Neural cell (in vitro differentiated cells): Measurements from ENCODE around the gene MRPS31. TPM values are rescaled to one million over a fixed set of nuclear protein-coding genes. Genes with fewer than 3 reads are reported as not detected.

Experiments
- H2AFZ ChIP-seq: fragments of 200-600, 300-800 bp; sonication (generic), shearing (Covaris generic); 2 replicates; pipeline ENCODE4 v1.6.0; 2014; ENCODE audit warnings: low read depth, mild to moderate bottlenecking, antibody characterized with exemption, low read length, moderate library complexity
- H3F3A ChIP-seq: fragments of 200-600 bp; shearing (Covaris generic); 2 replicates; pipeline ENCODE4 v1.6.1; 2016; ENCODE audit warnings: mild to moderate bottlenecking, moderate library complexity, mixed read lengths, antibody characterized with exemption, low read length; ENCODE audit not compliant: insufficient read depth, poor library complexity, severe bottlenecking
- H3K27ac ChIP-seq: fragments of 200-600, 300-800 bp; sonication (generic), shearing (Covaris generic); 2 replicates; pipeline ENCODE4 v1.5.1; 2014; ENCODE audit warnings: mild to moderate bottlenecking, low read length, moderate library complexity
- H3K27me3 ChIP-seq: fragments of 300-800, 200-600 bp; sonication (generic), shearing (Covaris generic); 2 replicates; pipeline ENCODE4 v1.6.0; 2014; ENCODE audit warnings: mild to moderate bottlenecking, low read depth, low read length, moderate library complexity; ENCODE audit not compliant: insufficient read depth
- H3K36me3 ChIP-seq: fragments of 300-800, 200-600 bp; sonication (generic), shearing (Covaris generic); 2 replicates; pipeline ENCODE4 v1.5.1; 2014; ENCODE audit warnings: mild to moderate bottlenecking, antibody characterized with exemption, low read length, moderate library complexity; ENCODE audit not compliant: insufficient read depth
- H3K4me2 ChIP-seq: fragments of 300-800, 200-600 bp; sonication (generic), shearing (Covaris generic); 2 replicates; pipeline ENCODE4 v1.6.0; 2014; ENCODE audit warnings: mild to moderate bottlenecking, low read length
- H3K4me3 ChIP-seq: fragments of 300-800, 200-600 bp; sonication (generic), shearing (Covaris generic); 2 replicates; pipeline ENCODE4 v1.5.1; 2014; ENCODE audit warnings: mild to moderate bottlenecking, low read length, moderate library complexity
- H3K79me2 ChIP-seq: fragments of 200-600 bp; shearing (Covaris generic); replicated peaks from 2 replicates; pipeline ENCODE4 v1.6.0; 2014; ENCODE audit warnings: mild to moderate bottlenecking, low read length, moderate library complexity; ENCODE audit not compliant: insufficient read depth
- H3K9ac ChIP-seq: fragments of 300-800, 200-600 bp; sonication (generic), shearing (Covaris generic); 2 replicates; pipeline ENCODE4 v1.6.1; 2016; ENCODE audit warnings: mild to moderate bottlenecking, low read length, mixed read lengths
- H3K9me2 ChIP-seq: fragments of 200-600 bp; shearing (Covaris generic); 2 replicates; pipeline ENCODE4 v1.6.1; 2016; ENCODE audit warnings: mild to moderate bottlenecking, low read length, mixed read lengths; ENCODE audit not compliant: insufficient read depth
- H3K9me3 ChIP-seq: fragments of 200-600, 300-800 bp; sonication (generic), shearing (Covaris generic); 2 replicates; pipeline ENCODE4 v1.6.1; 2016; ENCODE audit warnings: mild to moderate bottlenecking, mixed run types, low read length, moderate library complexity, mixed read lengths
- H4K20me1 ChIP-seq: fragments of 200-600 bp; shearing (Covaris generic); 2 replicates; pipeline ENCODE4 v1.6.1; 2016; ENCODE audit warnings: mild to moderate bottlenecking, mixed run types; ENCODE audit not compliant: insufficient read depth
- EP300 ChIP-seq: fragments of 450-650 bp; conservative IDR thresholded peaks from 2 replicates; pipeline ENCODE4 v1.6.1; 2014; ENCODE audit warnings: antibody characterized with exemption, mild to moderate bottlenecking, moderate library complexity; ENCODE audit not compliant: poor library complexity, severe bottlenecking
- EZH2 ChIP-seq: fragments of 200-600, 300-800 bp; shearing (Covaris generic), sonication (generic); IDR thresholded peaks from 2 replicates; pipeline ENCODE4 v1.6.1; 2014; ENCODE audit warnings: antibody characterized with exemption, low read length, borderline replicate concordance, mild to moderate bottlenecking; ENCODE audit not compliant: insufficient read depth, poor library complexity, severe bottlenecking
- MXI1 ChIP-seq: fragments of 450-650 bp; conservative IDR thresholded peaks from 2 replicates; pipeline ENCODE4 v1.6.1; 2014; ENCODE audit warnings: antibody characterized with exemption, mild to moderate bottlenecking; ENCODE audit not compliant: poor library complexity, severe bottlenecking
- POLR2AphosphoS5 ChIP-seq: IDR thresholded peaks from 2 replicates; pipeline ENCODE4 v1.6.1; 2012
- RAD21 ChIP-seq: fragments of 450-650 bp; conservative IDR thresholded peaks from 2 replicates; pipeline ENCODE4 v1.6.1; 2014; ENCODE audit warnings: antibody characterized with exemption, mild to moderate bottlenecking, moderate library complexity
- SMC3 ChIP-seq: fragments of 450-650 bp; conservative IDR thresholded peaks from 2 replicates; pipeline ENCODE4 v1.6.1; 2014; ENCODE audit warnings: antibody characterized with exemption, mild to moderate bottlenecking, moderate library complexity; ENCODE audit not compliant: poor library complexity
- TAF1 ChIP-seq: IDR thresholded peaks from 2 replicates; pipeline ENCODE4 v1.6.1; 2012; ENCODE audit warnings: low read depth
- polyA plus RNA-seq: library from polyadenylated mRNA; depleted of rRNA; stranded (reverse); fragments of >200 nt; gene quantifications from 2 replicates; pipeline ENCODE4 v1.2.3, GENCODE V29; 2014
- TF ChIP-seq, protein P1 (sequence below): fragments of 450-650 bp; IDR thresholded peaks from 2 replicates; pipeline ENCODE4 v1.5.1; 2014; ENCODE audit warnings: antibody characterized with exemption, mild to moderate bottlenecking, moderate library complexity; ENCODE audit not compliant: poor library complexity, severe bottlenecking
- TF ChIP-seq, protein P2 (sequence below): IDR thresholded peaks from 2 replicates; pipeline ENCODE4 v1.6.1; 2012; ENCODE audit warnings: borderline replicate concordance

Gene MRPS31
- polyA plus RNA-seq, 1 donor from 2014 or later, result 72.4 TPM

DNA sequence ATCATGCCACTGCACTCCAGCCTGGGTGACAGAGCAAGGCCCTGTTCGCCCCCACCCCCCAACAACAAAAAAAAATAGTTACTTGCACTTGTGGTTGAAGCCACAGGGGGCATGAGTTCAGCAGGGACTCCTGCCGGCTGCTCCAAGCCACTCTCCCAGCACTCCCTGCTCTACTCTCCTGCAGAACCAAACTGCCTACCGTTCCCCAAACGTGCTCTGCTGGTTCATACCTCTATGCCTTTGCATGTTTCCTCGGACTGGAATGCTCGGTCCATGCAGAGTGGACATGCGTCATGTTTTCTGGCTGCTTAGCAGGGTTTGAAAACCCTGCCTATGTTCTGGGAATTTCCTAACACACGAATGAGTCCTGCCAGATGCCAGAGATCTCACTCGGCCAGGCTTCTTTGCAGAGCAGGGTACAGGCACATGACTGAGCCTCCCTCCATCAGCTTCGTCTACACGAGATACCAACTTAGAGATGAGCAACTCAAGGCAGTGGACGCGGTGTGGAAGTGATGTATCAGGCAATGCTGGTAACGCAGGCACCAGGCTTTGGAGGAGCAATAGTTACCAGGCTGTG lies 9.9 kb upstream of the MRPS31 start:
- Histone ChIP-seq H3K4me3 (no peak overlapping the region), H3K27me3 (no peaks in the 10 kb centered on the region), H3K4me2 (no peak overlapping the region), H3F3A (no peaks in the 10 kb centered on the region), H3K36me3 (no peaks in the 10 kb centered on the region), H3K79me2 (no peaks in the 10 kb centered on the region), H4K20me1 (no peaks in the 10 kb centered on the region), H3K9me3 (no peaks in the 10 kb centered on the region), H3K9ac (no peak overlapping the region), H2AFZ (no peak overlapping the region), H3K9me2 (no peaks in the 10 kb centered on the region), H3K27ac (no peak overlapping the region)
- TF ChIP-seq MXI1 (no peak), SMC3 (no peak), POLR2AphosphoS5 (no peak), EP300 (no peak), RAD21 (no peak), EZH2 (no peak)
- TF ChIP-seq, protein P1, sequence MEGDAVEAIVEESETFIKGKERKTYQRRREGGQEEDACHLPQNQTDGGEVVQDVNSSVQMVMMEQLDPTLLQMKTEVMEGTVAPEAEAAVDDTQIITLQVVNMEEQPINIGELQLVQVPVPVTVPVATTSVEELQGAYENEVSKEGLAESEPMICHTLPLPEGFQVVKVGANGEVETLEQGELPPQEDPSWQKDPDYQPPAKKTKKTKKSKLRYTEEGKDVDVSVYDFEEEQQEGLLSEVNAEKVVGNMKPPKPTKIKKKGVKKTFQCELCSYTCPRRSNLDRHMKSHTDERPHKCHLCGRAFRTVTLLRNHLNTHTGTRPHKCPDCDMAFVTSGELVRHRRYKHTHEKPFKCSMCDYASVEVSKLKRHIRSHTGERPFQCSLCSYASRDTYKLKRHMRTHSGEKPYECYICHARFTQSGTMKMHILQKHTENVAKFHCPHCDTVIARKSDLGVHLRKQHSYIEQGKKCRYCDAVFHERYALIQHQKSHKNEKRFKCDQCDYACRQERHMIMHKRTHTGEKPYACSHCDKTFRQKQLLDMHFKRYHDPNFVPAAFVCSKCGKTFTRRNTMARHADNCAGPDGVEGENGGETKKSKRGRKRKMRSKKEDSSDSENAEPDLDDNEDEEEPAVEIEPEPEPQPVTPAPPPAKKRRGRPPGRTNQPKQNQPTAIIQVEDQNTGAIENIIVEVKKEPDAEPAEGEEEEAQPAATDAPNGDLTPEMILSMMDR, result no peak
- TF ChIP-seq, protein P2, sequence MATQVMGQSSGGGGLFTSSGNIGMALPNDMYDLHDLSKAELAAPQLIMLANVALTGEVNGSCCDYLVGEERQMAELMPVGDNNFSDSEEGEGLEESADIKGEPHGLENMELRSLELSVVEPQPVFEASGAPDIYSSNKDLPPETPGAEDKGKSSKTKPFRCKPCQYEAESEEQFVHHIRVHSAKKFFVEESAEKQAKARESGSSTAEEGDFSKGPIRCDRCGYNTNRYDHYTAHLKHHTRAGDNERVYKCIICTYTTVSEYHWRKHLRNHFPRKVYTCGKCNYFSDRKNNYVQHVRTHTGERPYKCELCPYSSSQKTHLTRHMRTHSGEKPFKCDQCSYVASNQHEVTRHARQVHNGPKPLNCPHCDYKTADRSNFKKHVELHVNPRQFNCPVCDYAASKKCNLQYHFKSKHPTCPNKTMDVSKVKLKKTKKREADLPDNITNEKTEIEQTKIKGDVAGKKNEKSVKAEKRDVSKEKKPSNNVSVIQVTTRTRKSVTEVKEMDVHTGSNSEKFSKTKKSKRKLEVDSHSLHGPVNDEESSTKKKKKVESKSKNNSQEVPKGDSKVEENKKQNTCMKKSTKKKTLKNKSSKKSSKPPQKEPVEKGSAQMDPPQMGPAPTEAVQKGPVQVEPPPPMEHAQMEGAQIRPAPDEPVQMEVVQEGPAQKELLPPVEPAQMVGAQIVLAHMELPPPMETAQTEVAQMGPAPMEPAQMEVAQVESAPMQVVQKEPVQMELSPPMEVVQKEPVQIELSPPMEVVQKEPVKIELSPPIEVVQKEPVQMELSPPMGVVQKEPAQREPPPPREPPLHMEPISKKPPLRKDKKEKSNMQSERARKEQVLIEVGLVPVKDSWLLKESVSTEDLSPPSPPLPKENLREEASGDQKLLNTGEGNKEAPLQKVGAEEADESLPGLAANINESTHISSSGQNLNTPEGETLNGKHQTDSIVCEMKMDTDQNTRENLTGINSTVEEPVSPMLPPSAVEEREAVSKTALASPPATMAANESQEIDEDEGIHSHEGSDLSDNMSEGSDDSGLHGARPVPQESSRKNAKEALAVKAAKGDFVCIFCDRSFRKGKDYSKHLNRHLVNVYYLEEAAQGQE, result no peak

DNA sequence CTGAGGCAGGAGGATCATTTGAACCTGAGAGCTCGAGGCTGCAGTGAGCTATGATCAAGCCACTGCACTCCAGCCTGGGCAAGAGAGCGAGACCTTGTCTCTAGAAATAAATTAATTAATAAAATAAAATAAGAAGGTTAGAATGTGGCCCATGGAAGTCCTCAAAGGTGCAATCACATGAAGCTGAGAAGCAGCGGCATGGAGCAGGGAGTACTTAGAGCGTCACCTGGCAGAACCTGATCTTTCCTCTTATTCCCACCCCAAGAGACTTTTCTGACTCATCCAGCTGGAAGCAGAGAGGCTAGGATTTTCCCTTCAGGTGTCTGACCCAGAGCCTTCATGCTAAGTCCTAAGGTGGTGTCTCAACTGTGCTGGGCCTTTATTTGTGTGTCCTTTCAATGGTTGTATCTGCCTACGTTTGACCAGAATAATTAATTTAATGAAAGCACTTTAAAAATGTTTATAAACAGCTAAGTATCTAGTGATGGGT lies 8.9 kb upstream of the MRPS31 start:
- Histone ChIP-seq H3K4me3 (no peak overlapping the region), H2AFZ (no peak overlapping the region), H3K9me3 (no peaks in the 10 kb centered on the region), H3K4me2 (no peak overlapping the region), H3K9ac (no peak overlapping the region), H3K9me2 (no peaks in the 10 kb centered on the region), H4K20me1 (no peaks in the 10 kb centered on the region), H3K79me2 (no peaks in the 10 kb centered on the region), H3K27ac (no peak overlapping the region), H3K36me3 (no peaks in the 10 kb centered on the region), H3F3A (no peaks in the 10 kb centered on the region), H3K27me3 (no peaks in the 10 kb centered on the region)
- no peak for TF ChIP-seq RAD21
- TF ChIP-seq, protein P1, result no peak
- no peak for TF ChIP-seq TAF1
- no peak for TF ChIP-seq MXI1
- no peak for TF ChIP-seq EP300
- TF ChIP-seq EZH2, result no peak
- no peak for TF ChIP-seq SMC3
- TF ChIP-seq, protein P2, result no peak
- TF ChIP-seq POLR2AphosphoS5, result no peak
